OCI-LY3 (cell line): ENCODE data around the gene P2RX4.
"Not testable (repeated sequence)": the region's sequence is repeated elsewhere in the genome, so short reads cannot be mapped to it uniquely, and the experiment has no call there.

Source experiments
- H2AFZ ChIP-seq: fragments of 200-600, 300-600 bp; shearing (Covaris generic); 2 replicates; pipeline ENCODE4 v1.6.0; 2014; ENCODE audit warnings: antibody characterized with exemption, low read depth, low read length
- H3K27ac ChIP-seq: fragments of 200-600, 300-600 bp; sonication (generic); 2 replicates; pipeline ENCODE4 v1.5.1; 2014; ENCODE audit warnings: mild to moderate bottlenecking, low read length, moderate library complexity, mixed read lengths
- H3K27me3 ChIP-seq: fragments of 200-600, 300-600 bp; sonication (generic); 2 replicates; pipeline ENCODE4 v1.6.1; 2014; ENCODE audit warnings: low read depth, low read length, mixed read lengths
- H3K36me3 ChIP-seq: fragments of 200-600, 300-600 bp; sonication (generic); replicated peaks from 2 replicates; pipeline ENCODE3; 2014; ENCODE audit warnings: low read depth, low read length, mixed read lengths
- H3K4me1 ChIP-seq: fragments of 300-600, 200-600 bp; sonication (generic); 2 replicates; pipeline ENCODE4 v1.6.1; 2014; ENCODE audit warnings: low read length, mixed read lengths
- H3K4me2 ChIP-seq: fragments of 200-600, 300-600 bp; sonication (generic); 2 replicates; pipeline ENCODE4 v1.6.1; 2014; ENCODE audit warnings: low read length, mixed read lengths
- H3K4me3 ChIP-seq: fragments of 300-600, 200-600 bp; sonication (generic); 2 replicates; pipeline ENCODE4 v1.5.1; 2014; ENCODE audit warnings: antibody characterized with exemption, mild to moderate bottlenecking, low read length, moderate library complexity
- H3K79me2 ChIP-seq: fragments of 300-600, 200-600 bp; shearing (Covaris generic); 2 replicates; pipeline ENCODE4 v1.6.1; 2014; ENCODE audit warnings: mild to moderate bottlenecking, low read length, mixed read lengths
- H3K9ac ChIP-seq: fragments of 300-600, 200-600 bp; shearing (Covaris generic); 2 replicates; pipeline ENCODE4 v1.6.0; 2014; ENCODE audit warnings: mild to moderate bottlenecking, low read length, moderate library complexity
- H3K9me3 ChIP-seq: fragments of 200-600, 300-600 bp; shearing (Covaris generic); 2 replicates; pipeline ENCODE4 v1.6.1; 2014; ENCODE audit warnings: low read length, mixed read lengths; ENCODE audit not compliant: insufficient read depth
- H4K20me1 ChIP-seq: fragments of 200-600, 300-600 bp; sonication (generic); 2 replicates; pipeline ENCODE4 v1.6.1; 2016; ENCODE audit warnings: low read length, mixed read lengths; ENCODE audit not compliant: insufficient read depth
- EZH2phosphoT487 ChIP-seq: fragments of 200-600 bp; shearing (Covaris generic); IDR thresholded peaks from 2 replicates; pipeline ENCODE4 v1.6.1; 2018; ENCODE audit warnings: antibody characterized with exemption, mixed run types, low read depth
- TF ChIP-seq, protein P1 (sequence below): fragments of 200-600, 300-600 bp; sonication (generic); IDR thresholded peaks from 2 replicates; pipeline ENCODE4 v1.5.1; 2014; ENCODE audit warnings: antibody characterized with exemption, low read length, low read depth

P2RX4 gene

DNA sequence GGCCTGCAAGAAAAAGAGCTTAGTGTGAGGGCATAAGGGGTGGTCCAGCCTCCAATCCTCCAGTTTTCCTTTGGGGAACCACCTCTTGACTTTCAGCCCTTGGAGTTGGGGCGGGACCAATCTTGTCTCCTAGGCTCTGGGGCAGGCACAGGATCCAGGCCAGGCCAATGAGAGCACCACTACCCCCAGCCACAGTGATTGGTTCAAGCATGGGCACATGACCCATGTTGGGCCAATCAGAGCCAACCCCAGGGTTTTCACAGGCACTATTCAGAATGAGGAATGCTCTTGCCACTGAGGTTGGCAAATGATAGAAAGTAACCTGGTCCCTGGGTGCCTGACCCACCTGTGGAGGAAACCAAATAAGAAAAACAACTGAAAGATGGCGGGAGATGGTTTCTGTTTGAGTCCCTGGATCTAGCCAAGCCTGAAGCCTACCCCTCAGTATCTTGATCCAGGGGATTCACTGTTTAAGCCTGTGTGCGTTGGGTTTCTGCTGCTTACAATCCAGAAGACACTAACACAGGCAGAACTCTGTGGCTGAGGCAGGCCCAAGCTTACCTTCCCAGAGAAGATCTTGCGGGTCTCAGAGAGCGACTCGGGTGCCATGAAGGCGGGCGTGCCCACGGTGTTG is 42.9 kb downstream of the P2RX4 start:
- Histone ChIP-seq H3K36me3 (peaks cover 41% of the 10 kb centered on the region), H3K4me1 (no peaks in the 10 kb centered on the region), H3K79me2 (no peaks in the 10 kb centered on the region), H3K9ac (no peak overlapping the region), H3K27me3 (no peaks in the 10 kb centered on the region), H4K20me1 (no peaks in the 10 kb centered on the region), H3K4me2 (no peak overlapping the region), H3K4me3 (no peak overlapping the region), H3K27ac (no peak overlapping the region), H3K9me3 (no peaks in the 10 kb centered on the region), H2AFZ (no peak overlapping the region)
- TF ChIP-seq, protein P1, sequence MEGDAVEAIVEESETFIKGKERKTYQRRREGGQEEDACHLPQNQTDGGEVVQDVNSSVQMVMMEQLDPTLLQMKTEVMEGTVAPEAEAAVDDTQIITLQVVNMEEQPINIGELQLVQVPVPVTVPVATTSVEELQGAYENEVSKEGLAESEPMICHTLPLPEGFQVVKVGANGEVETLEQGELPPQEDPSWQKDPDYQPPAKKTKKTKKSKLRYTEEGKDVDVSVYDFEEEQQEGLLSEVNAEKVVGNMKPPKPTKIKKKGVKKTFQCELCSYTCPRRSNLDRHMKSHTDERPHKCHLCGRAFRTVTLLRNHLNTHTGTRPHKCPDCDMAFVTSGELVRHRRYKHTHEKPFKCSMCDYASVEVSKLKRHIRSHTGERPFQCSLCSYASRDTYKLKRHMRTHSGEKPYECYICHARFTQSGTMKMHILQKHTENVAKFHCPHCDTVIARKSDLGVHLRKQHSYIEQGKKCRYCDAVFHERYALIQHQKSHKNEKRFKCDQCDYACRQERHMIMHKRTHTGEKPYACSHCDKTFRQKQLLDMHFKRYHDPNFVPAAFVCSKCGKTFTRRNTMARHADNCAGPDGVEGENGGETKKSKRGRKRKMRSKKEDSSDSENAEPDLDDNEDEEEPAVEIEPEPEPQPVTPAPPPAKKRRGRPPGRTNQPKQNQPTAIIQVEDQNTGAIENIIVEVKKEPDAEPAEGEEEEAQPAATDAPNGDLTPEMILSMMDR, result no peak
- TF ChIP-seq EZH2phosphoT487, result no peak

DNA sequence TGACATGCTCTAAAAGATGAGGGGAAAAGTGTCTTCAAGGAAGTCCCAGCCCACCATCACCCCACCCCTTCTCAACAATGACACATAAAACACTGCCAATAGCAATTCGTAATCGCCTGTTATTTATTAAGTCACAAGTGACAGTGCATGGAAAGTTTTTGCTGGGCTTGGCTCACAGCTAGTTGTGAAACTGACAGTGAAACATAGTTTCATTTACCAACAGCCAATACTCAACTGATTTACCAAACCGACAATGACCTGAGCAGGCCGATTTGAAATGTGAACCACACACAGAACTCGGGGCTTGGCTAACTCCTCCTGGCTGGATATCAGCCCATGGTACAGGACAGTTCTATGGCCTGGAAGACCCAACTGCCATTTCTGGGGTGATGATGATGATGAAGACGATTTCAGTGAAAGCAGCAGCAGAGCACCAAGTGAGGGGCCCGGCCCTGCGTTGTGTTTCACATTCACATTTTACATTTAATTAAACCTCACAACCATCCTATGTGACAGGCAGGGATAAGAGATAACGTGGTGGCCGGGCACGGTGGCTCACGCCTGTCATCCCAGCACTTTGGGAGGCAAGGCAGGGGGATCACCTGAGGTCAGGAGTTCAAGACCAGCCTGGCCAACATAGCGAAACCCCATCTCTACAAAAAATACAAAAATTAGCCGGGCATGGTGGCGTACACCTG is 43.9 kb downstream of the P2RX4 start:
- Histone ChIP-seq H3K4me1 (no peaks in the 10 kb centered on the region), H3K9me3 (no peaks in the 10 kb centered on the region), H3K27me3 (no peaks in the 10 kb centered on the region), H3K36me3 (peaks cover 38% of the 10 kb centered on the region), H2AFZ (no peak overlapping the region), H3K79me2 (no peaks in the 10 kb centered on the region), H3K27ac (no peak overlapping the region), H3K4me3 (no peak overlapping the region), H3K9ac (no peak overlapping the region), H4K20me1 (no peaks in the 10 kb centered on the region), H3K4me2 (no peak overlapping the region)
- TF ChIP-seq EZH2phosphoT487, result no peak
- TF ChIP-seq, protein P1, result no peak

DNA sequence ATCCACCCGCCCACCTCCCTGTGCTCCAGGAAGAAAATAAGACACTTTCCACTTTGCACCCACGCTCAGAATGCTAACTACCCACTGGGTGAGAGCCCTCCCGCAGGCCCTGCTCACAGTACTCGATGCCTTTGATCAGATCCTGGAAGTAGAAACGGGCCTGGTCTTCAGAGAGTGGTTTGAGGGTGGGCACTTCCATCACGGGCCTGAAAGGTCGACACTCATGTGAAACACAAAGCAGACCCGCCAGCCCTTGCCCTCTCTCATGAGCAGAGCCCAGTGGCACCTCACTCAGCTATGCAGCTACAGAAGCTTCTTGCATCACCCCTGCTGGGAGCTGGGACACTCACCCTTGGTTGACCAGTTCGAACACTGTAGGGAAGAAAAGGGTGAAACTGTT is 45.5 kb downstream of the P2RX4 start:
- H3K36me3 ChIP-seq, result peaks cover 35% of the 10 kb centered on the region

DNA sequence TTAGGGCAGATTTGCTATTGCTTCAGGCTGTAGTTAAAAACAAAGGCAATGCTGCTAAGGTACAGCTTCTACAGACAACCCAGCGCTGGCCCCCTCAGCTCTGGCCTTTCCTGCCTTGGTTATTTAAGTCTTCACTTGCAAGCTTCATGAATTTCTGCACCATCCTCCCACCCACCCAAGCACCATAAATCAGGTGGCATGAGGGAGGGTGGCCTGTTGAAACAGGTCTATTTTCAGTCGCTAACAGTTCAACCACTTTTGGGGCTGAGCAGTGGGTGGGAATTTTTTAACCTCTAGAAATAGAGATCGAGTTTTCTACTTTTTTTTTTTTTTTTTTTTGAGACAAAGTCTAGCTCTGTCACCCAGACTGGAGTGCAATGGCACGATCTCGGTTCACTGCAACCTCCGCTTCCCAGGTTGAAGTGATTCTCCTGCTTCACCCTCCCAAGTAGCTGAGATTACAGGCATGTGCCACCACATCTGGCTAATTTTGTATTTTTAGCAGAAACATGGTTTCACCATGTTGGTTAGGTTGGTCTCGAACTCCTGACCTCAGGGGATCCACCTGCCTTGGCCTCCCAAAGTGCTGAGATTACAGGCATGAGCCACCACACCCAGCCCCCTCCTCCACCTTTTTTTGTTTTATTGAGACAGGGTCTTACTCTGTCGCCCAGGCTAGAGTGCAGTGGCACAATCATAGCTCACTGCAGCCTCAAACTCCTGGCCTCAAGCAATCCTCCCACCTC is 47.9 kb downstream of the P2RX4 start:
- not testable (repeated sequence) for H4K20me1 ChIP-seq, H3K4me1 ChIP-seq, H2AFZ ChIP-seq, H3K27ac ChIP-seq, H3K4me2 ChIP-seq, H3K27me3 ChIP-seq, H3K79me2 ChIP-seq, H3K4me3 ChIP-seq, H3K9me3 ChIP-seq, H3K9ac ChIP-seq
- H3K36me3 ChIP-seq, result peaks cover 25% of the 10 kb centered on the region

More for the DNA sequence above, 45.5 kb downstream of the P2RX4 start:
- no peak overlapping the region for H3K4me2 ChIP-seq
- no peaks in the 10 kb centered on the region for H3K27me3 ChIP-seq
- H3K4me3 ChIP-seq, result no peak overlapping the region
- no peak overlapping the region for H3K9ac ChIP-seq
- H3K27ac ChIP-seq, result no peak overlapping the region
- no peaks in the 10 kb centered on the region for H3K4me1 ChIP-seq
- H2AFZ ChIP-seq, result no peak overlapping the region
- TF ChIP-seq, protein P1, result no peak
- TF ChIP-seq EZH2phosphoT487, result no peak
- H3K79me2 ChIP-seq, result no peaks in the 10 kb centered on the region
- no peaks in the 10 kb centered on the region for H3K9me3 ChIP-seq
- H4K20me1 ChIP-seq, result no peaks in the 10 kb centered on the region
